Brain microvascular endothelial cell (primary cell): ENCODE results near the gene CLEC3B.

ENCODE experiments used
- DNase-seq: peaks from one replicate; pipeline ENCODE4 v3.0.0-alpha.2; 2020
- H3K27ac ChIP-seq: fragments of 250-450 bp; sonication (Bioruptor Pico); 2 replicates; pipeline ENCODE4 v1.5.1; 2020; ENCODE audit warnings: mild to moderate bottlenecking, moderate library complexity
- H3K27me3 ChIP-seq: fragments of 250-450 bp; sonication (Bioruptor Pico); replicated peaks from 2 replicates; pipeline ENCODE4 v1.5.1; 2020; ENCODE audit warnings: mild to moderate bottlenecking
- H3K36me3 ChIP-seq: fragments of 250-450 bp; sonication (Bioruptor Pico); replicated peaks from 2 replicates; pipeline ENCODE4 v1.5.1; 2020; ENCODE audit warnings: mild to moderate bottlenecking
- H3K4me3 ChIP-seq: 2 replicates; pipeline ENCODE4 v1.5.1; 2011; ENCODE audit warnings: low read depth, mild to moderate bottlenecking, control low read depth, low read length, moderate library complexity
- CTCF ChIP-seq: IDR thresholded peaks from 2 replicates; pipeline ENCODE4 v1.5.1; 2011; ENCODE audit warnings: low read depth, mild to moderate bottlenecking, moderate library complexity, low read length, control low read depth, inconsistent platforms; ENCODE audit errors: missing control alignments
- in situ Hi-C: cut with HindIII; loops from 2 replicates; pipeline ENCODE4 v1.10.0; 2017; ENCODE audit warnings: low sequenced_read_pairs, low pct_ligation_motif_present

Gene CLEC3B

GRCh38 chr3:45031531-45031930 is 5.4 kb downstream of the CLEC3B start:
- Histone ChIP-seq H3K27ac (no peak overlapping the region), H3K4me3 (no peak overlapping the region), H3K36me3 (no peaks in the 10 kb centered on the region), H3K27me3 (no peaks in the 10 kb centered on the region)
- TF ChIP-seq CTCF: no peak
- in situ Hi-C loops: loop anchor here (25.0 kb wide), 1 partner anchor 481 kb away; no protein-coding TSS in a partner anchor
- no peak for DNase-seq

GRCh38 chr3:45032113-45032512 is 6.0 kb downstream of the CLEC3B start:
- in situ Hi-C loops: loop anchor here (25.0 kb wide), 1 partner anchor 480 kb away; no protein-coding TSS in a partner anchor
- no peak for DNase-seq
- H3K27me3 ChIP-seq: no peaks in the 10 kb centered on the region
- H3K36me3 ChIP-seq: no peaks in the 10 kb centered on the region
- H3K27ac ChIP-seq: no peak overlapping the region
- no peak for TF ChIP-seq CTCF
- no peak overlapping the region for H3K4me3 ChIP-seq

- DNase-seq: no peak
- in situ Hi-C loops: loop anchor here (25.0 kb wide), 1 partner anchor 479 kb away; no protein-coding TSS in a partner anchor
- Histone ChIP-seq H3K36me3 (no peaks in the 10 kb centered on the region), H3K4me3 (no peak overlapping the region), H3K27ac (no peak overlapping the region), H3K27me3 (no peaks in the 10 kb centered on the region)
- no peak for TF ChIP-seq CTCF
Measured at GRCh38 chr3:45033791-45034190, 7.7 kb downstream of the CLEC3B start.

GRCh38 chr3:45034612-45035252 is 8.6 kb downstream of the CLEC3B start:
- Histone ChIP-seq H3K27me3 (no peaks in the 10 kb centered on the region), H3K27ac (no peak overlapping the region), H3K4me3 (no peak overlapping the region), H3K36me3 (no peaks in the 10 kb centered on the region)
- in situ Hi-C loops: loop anchor here (25.0 kb wide), 1 partner anchor 478 kb away; no protein-coding TSS in a partner anchor
- no peak for TF ChIP-seq CTCF
- no peak for DNase-seq

GRCh38 chr3:45035441-45036301 is 9.6 kb downstream of the CLEC3B start:
- peak; percentile 25 for TF ChIP-seq CTCF
- H3K36me3 ChIP-seq: no peaks in the 10 kb centered on the region
- H3K4me3 ChIP-seq: peak overlapping the region; percentile 47
- no peak overlapping the region for H3K27ac ChIP-seq
- H3K27me3 ChIP-seq: no peaks in the 10 kb centered on the region
- no peak for DNase-seq
- in situ Hi-C loops: loop anchor here (25.0 kb wide), 1 partner anchor 477 kb away; no protein-coding TSS in a partner anchor
